ENCODE results near the gene MAP3K3.
A peak's percentile ranks its signal among the peaks of the same experiment; 100 is the strongest.

Gene MAP3K3
- 169 to 203 reads per million in 2 donors for total RNA-seq

GRCh38 chr17:63621684-63622573 lies at the start of gene MAP3K3:
Gene MAP3K3 (plus strand): TSS chr17:63622417. CDS start chr17:63622760, 343 bp downstream.
- DNase-seq: peak; percentile 92

GRCh38 chr17:63573634-63574033 lies 48.6 kb upstream of the MAP3K3 start:
- DNase-seq: no peak

DNA sequence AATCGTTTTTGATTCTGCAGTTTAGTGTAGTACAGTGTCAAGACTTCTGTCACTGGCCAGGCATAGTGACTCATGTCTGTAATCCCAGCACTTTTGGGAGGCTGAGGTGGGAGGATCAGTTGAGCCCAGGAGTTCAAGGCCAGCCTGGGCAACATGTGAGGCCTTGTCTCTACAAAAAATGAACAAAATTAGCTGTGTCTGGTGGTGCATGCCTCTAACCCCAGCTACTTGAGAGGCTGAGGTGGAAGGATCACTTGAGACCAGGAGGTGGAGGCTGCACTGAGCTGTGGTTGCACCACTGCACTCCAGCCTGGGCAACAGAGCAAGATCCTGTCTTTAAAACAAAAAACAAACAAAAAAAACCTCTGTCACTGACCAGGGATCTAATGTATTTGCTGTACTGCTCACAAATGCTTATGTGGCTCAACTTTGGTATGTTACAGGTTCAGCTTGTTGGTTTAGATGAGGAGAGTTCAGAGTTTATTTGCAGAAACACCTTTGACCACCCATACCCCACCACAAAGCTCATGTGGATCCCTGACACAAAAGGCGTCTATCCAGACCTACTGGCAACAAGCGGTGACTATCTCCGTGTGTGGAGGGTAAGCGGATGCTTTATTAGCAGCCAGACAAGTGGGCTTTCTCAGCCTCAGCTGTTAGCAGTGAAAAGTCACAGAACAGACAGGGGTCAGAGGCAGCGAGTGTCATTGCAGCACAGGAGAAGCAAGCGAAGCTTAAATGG lies 44.0 kb upstream of the MAP3K3 start:
- DNase-seq: no peak

GRCh38 chr17:63578769-63579111 lies 43.5 kb upstream of the MAP3K3 start:
- no peak for DNase-seq

- DNase-seq: no peak
Observed at GRCh38 chr17:63579633-63580032, 42.6 kb upstream of the MAP3K3 start.

GRCh38 chr17:63587770-63588169 lies 34.4 kb upstream of the MAP3K3 start:
- DNase-seq: no peak

- no peak for DNase-seq
Observed at GRCh38 chr17:63588797-63589196, 33.4 kb upstream of the MAP3K3 start.

- DNase-seq: no peak
Observed at GRCh38 chr17:63589646-63590045, 32.6 kb upstream of the MAP3K3 start.

DNA sequence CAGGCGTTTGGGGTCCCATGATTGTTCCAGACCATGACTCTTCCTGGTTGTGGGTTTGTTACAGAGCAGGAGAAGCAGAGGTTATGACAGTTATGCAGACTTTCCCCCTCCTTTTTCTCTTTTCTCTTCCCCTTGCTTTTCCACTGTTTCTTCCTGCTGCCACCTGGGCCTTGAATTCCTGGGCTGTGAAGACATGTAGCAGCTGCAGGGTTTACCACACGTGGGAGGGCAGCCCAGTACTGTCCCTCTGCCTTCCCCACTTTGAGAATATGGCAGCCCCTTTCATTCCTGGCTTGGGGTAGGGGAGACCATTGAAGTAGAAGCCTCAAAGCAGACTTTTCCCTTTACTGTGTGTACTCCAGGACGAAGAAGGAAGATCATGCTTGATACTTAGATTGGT lies 29.4 kb upstream of the MAP3K3 start:
- DNase-seq: no peak

DNA sequence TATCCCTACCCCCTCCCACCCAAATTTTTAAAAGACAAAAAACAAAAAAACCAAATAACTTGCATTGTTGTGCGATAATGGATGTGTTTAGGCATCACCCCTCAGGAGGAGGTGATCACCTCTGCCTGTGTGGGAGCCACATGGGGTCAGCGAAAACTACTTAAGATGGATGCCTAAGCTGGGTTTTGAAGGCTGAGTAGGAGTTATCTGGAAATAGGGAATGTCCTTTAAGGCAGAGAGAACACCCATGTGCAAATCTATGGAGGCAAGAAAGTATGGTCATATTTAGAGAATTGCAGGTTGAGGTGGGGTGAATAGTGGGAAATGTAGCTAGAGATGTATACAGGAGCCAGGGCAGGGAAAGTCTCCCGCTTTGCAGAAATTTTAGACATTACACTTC lies 27.1 kb upstream of the MAP3K3 start:
- no peak for DNase-seq

- no peak for DNase-seq
Observed at GRCh38 chr17:63596856-63597586, 25.2 kb upstream of the MAP3K3 start.

DNA sequence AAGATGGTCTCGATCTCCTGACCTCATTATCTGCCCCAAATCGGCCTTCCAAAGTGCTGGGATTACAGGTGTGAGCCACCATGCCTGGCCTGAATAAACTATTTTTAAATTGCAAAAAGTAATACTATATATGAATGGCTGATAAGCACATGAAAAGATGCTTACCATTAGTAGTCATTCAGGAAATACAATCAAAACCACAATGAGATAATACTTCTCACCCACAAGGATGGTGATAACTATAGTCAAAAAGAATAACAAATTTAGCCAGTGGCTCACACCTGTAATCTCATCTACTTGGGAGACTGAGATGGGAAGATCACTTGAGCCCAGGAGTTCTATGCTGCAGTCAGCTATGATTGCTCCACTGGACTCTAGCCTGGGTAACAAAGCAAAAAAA lies 23.9 kb upstream of the MAP3K3 start:
- no peak for DNase-seq

DNA sequence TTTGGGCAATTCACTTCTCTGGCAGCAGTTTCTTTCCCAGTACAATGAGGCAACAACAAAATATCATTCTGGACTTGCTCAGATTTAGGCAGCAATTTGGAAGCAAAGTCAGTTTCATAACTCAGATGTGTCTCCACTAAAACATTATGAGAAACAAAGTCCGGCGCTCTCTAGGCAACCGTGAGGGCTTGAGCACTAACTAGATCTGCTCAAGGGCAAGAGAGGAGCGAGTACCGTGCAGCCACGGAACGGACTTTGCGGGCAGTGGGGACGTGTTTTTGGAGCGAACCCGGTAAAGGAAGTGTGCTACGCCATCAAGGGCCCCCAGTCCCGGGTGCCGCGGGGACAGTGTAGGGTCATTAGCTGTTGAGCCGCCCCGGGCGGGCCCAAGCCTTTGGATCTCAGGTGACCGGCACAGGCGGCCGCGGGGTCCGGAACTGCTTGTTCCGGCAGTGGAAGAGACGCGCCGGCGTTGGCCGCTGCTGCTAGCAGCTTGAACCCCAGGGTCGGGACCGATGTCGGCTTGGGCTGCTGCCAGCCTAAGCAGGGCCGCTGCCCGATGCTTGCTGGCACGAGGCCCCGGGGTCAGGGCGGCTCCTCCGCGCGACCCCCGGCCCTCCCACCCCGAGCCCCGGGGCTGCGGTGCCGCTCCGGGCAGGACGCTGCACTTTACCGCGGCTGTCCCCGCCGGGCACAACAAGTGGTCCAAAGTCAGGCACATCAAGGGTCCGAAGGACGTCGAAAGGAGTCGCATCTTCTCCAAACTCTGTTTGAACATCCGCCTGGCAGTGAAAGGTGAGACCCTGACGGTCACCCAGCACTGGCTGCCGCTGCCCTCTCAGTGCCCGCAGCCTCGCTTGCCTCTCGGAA lies 21.4 kb upstream of the MAP3K3 start, which contains the start of gene TACO1:
Gene TACO1 (plus strand): TSS at position 327 of the 870 bp plus-strand sequence. CDS start 189 bp downstream, at position 516.
- peak; percentile 20 for DNase-seq

GRCh38 chr17:63601439-63602371 lies 20.5 kb upstream of the MAP3K3 start:
- DNase-seq: no peak

- no peak for DNase-seq
Observed at GRCh38 chr17:63609816-63610573, 12.2 kb upstream of the MAP3K3 start.

- DNase-seq: no peak
Observed at GRCh38 chr17:63610854-63611253, 11.4 kb upstream of the MAP3K3 start.

- no peak for DNase-seq
Observed at GRCh38 chr17:63611354-63611753, 10.9 kb upstream of the MAP3K3 start.

GRCh38 chr17:63613663-63614062 lies 8.6 kb upstream of the MAP3K3 start:
- DNase-seq: no peak

GRCh38 chr17:63621229-63621683 lies 961 bp upstream of the MAP3K3 start:
- DNase-seq: no peak

Measured in activated gamma-delta T cell (primary cell).